Stimulated activated CD4-positive, alpha-beta T cell treated with anti-CD3 and anti-CD28 coated beads, Interleukin-1b, Interleukin-23, amount 100 ng/mL, for 4 hours (primary cell): ENCODE data around the gene ALG3.

Source experiments
- DNase-seq, 2 donors: peaks; one replicate each; pipeline ENCODE4 v3.0.0-alpha.2; 2020; ENCODE audit warnings: low read depth in 2 of 2

ALG3 gene

GRCh38 chr3:184259878-184260723 lies 11.3 kb upstream of the ALG3 start:
- peak in 1 of 2 donors; percentile 20 for DNase-seq

GRCh38 chr3:184259396-184259877 lies 10.7 kb upstream of the ALG3 start:
- DNase-seq: no peak

- no peak for DNase-seq
Observed at GRCh38 chr3:184258926-184259325, 10.2 kb upstream of the ALG3 start.

- DNase-seq: no peak
Observed at GRCh38 chr3:184257083-184257915, 8.5 kb upstream of the ALG3 start.

GRCh38 chr3:184255291-184256039 lies 6.7 kb upstream of the ALG3 start:
- peak in 1 of 2 donors; percentile 10 for DNase-seq

GRCh38 chr3:184250167-184250828 lies 1.5 kb upstream of the ALG3 start:
- peak; percentile 82 to 85 for DNase-seq

- DNase-seq: peak; percentile 88 to 90
Observed at GRCh38 chr3:184249412-184250166, 827 bp upstream of the ALG3 start, which contains the start of gene EEF1AKMT4. Gene EEF1AKMT4, plus strand, starts transcription at chr3:184249672. Its CDS starts 23 bp downstream, at chr3:184249695.

- no peak for DNase-seq
Observed at GRCh38 chr3:184242297-184242685, 6.5 kb downstream of the ALG3 start.

GRCh38 chr3:184241447-184242296 lies 7.1 kb downstream of the ALG3 start:
- no peak for DNase-seq

GRCh38 chr3:184241141-184241446 lies 7.7 kb downstream of the ALG3 start:
- DNase-seq: no peak

- no peak for DNase-seq
Observed at GRCh38 chr3:184240384-184241140, 8.2 kb downstream of the ALG3 start.

- DNase-seq: no peak
Observed at GRCh38 chr3:184239708-184240107, 9.1 kb downstream of the ALG3 start.

GRCh38 chr3:184239221-184239620 lies 9.5 kb downstream of the ALG3 start:
- DNase-seq: no peak

- no peak for DNase-seq
Observed at GRCh38 chr3:184238246-184238818, 10.4 kb downstream of the ALG3 start.

GRCh38 chr3:184237807-184238206 lies 11.0 kb downstream of the ALG3 start:
- no peak for DNase-seq

GRCh38 chr3:184237211-184237610 lies 11.6 kb downstream of the ALG3 start:
- no peak for DNase-seq

GRCh38 chr3:184236636-184237035 lies 12.1 kb downstream of the ALG3 start:
- no peak for DNase-seq

GRCh38 chr3:184236033-184236410 lies 12.7 kb downstream of the ALG3 start:
- no peak for DNase-seq
